HG02678 (cell line): Measurements from ENCODE around the gene TLCD3A.
"Not testable (repeated sequence)": the region's sequence is repeated elsewhere in the genome, so short reads cannot be mapped to it uniquely, and the experiment has no call there.

ENCODE experiments used
- ATAC-seq: cut with Tn5 transposase; IDR thresholded peaks from one replicate; pipeline ENCODE4 v1.9.1; 2021; ENCODE audit warnings: mild to moderate bottlenecking, moderate library complexity; ENCODE audit not compliant: unreplicated experiment

Gene TLCD3A

GRCh38 chr17:746783-747629, 14.6 kb downstream of the TLCD3A start:
- ATAC-seq = no peak

GRCh38 chr17:748604-749003, 16.2 kb downstream of the TLCD3A start:
- ATAC-seq = not testable (repeated sequence)

GRCh38 chr17:749359-749758, 17.0 kb downstream of the TLCD3A start:
- not testable (repeated sequence) for ATAC-seq

- no peak for ATAC-seq
These were observed 18.1 kb downstream of the TLCD3A start for GRCh38 chr17:750431-751037.

- peak; percentile 29 for ATAC-seq
These were observed 19.0 kb downstream of the TLCD3A start for GRCh38 chr17:751269-752001.

GRCh38 chr17:752002-752619, 19.7 kb downstream of the TLCD3A start, which contains the start of gene GEMIN4:
GEMIN4 (minus strand) TSS chr17:752264; CDS start chr17:752142, 122 bp downstream.
- ATAC-seq = peak; percentile 85

GRCh38 chr17:752620-753219, 20.3 kb downstream of the TLCD3A start:
- ATAC-seq = peak; percentile 13

GRCh38 chr17:753418-753817, 21.0 kb downstream of the TLCD3A start:
- no peak for ATAC-seq

- not testable (repeated sequence) for ATAC-seq
These were observed 23.0 kb downstream of the TLCD3A start for GRCh38 chr17:755319-755961.

- not testable (repeated sequence) for ATAC-seq
These were observed 23.7 kb downstream of the TLCD3A start for GRCh38 chr17:756010-756567.

GRCh38 chr17:759964-760363, 27.6 kb downstream of the TLCD3A start:
- no peak for ATAC-seq

GRCh38 chr17:760371-760770, 28.0 kb downstream of the TLCD3A start:
- ATAC-seq = no peak

GRCh38 chr17:767076-767475, 34.7 kb downstream of the TLCD3A start:
- ATAC-seq = no peak

- no peak for ATAC-seq
These were observed 40.6 kb downstream of the TLCD3A start for GRCh38 chr17:773016-773415.

- no peak for ATAC-seq
These were observed 41.3 kb downstream of the TLCD3A start for GRCh38 chr17:773467-774312.

GRCh38 chr17:774313-774584, 41.9 kb downstream of the TLCD3A start:
- ATAC-seq = no peak

GRCh38 chr17:778096-778495, 45.7 kb downstream of the TLCD3A start:
- ATAC-seq = no peak

- ATAC-seq = peak; percentile 95
These were observed 49.7 kb downstream of the TLCD3A start, which contains the start of the genes GLOD4 and MRM3 for GRCh38 chr17:781805-782731. GLOD4 (minus strand) TSS chr17:782280; CDS start chr17:782255, 25 bp downstream. MRM3 (plus strand) TSS chr17:782353; CDS start chr17:782379, 26 bp downstream.
